Measurements from ENCODE around the gene PIEZO1. TPM values are rescaled to one million over a fixed set of nuclear protein-coding genes. Genes with fewer than 3 reads are reported as not detected.

PIEZO1 gene
- total and polyA plus RNA-seq, 9 of the 15 experiments (the other 6 are each of a cell fraction or from before 2014, with no cell fraction given), result 3.6 to 432 (median 131) TPM

DNA sequence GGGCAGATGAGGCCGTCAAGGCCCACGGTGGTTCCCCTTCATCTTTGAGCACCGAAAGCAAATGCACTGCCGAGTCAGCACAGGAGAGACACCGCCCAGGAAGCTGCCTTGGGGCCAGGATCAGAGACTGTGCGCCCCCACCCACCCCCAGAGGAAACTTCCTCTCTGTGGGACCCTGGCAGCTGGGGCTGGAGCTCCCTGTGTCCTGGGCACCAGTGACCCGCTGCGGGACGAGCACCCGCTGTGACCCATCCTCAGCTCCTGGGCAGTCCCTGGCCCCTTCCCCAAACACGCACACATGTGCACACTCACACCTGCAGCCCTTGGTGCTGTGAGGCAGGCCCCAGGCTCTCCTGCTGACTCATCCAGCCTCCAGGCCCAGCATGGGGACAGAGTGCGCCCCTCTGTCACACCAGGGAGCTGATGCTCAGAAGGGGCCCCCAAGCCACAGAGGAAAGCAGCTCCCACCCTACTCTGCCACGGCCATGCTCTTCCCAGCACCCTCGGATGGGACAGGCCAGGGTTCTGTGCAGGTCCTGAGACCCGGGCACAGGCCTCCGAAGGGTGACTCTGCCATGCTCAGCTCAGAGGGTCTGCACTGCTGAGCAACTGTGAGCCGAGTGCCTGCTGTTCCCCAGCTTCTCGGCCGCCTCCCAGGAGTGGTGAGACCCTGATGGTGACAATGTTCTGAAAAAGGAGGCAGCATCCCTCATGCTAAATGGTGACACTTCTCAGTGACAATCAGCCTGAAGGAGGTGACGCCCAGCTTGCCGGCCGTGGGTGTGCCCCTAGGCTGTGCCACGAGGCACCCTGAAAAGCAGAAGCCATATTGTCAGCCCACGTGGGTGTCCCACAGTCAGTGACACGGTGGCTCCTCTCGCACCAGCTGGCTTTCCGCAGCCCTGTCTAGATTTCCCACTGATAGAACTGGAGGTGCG lies 3.6 kb downstream of the PIEZO1 start (continued):
- no peak for TF ChIP-seq JUNB (CRISPR knock-in tag; conservative IDR thresholded peaks at IDR 0.05)
- no peak for TF ChIP-seq ZSCAN32 (CRISPR knock-in tag; IDR thresholded peaks at IDR 0.05)
- TF ChIP-seq ZBTB17 (CRISPR knock-in tag; IDR thresholded peaks at IDR 0.05), result 0 out of 2 replicates have a peak, but pooled peaks have one; percentile 56
- TF ChIP-seq MEF2A (IDR thresholded peaks at IDR 0.05; ENCODE audit: control insufficient read depth, low read depth, low read length), result no peak
- TF ChIP-seq, protein P1, sequence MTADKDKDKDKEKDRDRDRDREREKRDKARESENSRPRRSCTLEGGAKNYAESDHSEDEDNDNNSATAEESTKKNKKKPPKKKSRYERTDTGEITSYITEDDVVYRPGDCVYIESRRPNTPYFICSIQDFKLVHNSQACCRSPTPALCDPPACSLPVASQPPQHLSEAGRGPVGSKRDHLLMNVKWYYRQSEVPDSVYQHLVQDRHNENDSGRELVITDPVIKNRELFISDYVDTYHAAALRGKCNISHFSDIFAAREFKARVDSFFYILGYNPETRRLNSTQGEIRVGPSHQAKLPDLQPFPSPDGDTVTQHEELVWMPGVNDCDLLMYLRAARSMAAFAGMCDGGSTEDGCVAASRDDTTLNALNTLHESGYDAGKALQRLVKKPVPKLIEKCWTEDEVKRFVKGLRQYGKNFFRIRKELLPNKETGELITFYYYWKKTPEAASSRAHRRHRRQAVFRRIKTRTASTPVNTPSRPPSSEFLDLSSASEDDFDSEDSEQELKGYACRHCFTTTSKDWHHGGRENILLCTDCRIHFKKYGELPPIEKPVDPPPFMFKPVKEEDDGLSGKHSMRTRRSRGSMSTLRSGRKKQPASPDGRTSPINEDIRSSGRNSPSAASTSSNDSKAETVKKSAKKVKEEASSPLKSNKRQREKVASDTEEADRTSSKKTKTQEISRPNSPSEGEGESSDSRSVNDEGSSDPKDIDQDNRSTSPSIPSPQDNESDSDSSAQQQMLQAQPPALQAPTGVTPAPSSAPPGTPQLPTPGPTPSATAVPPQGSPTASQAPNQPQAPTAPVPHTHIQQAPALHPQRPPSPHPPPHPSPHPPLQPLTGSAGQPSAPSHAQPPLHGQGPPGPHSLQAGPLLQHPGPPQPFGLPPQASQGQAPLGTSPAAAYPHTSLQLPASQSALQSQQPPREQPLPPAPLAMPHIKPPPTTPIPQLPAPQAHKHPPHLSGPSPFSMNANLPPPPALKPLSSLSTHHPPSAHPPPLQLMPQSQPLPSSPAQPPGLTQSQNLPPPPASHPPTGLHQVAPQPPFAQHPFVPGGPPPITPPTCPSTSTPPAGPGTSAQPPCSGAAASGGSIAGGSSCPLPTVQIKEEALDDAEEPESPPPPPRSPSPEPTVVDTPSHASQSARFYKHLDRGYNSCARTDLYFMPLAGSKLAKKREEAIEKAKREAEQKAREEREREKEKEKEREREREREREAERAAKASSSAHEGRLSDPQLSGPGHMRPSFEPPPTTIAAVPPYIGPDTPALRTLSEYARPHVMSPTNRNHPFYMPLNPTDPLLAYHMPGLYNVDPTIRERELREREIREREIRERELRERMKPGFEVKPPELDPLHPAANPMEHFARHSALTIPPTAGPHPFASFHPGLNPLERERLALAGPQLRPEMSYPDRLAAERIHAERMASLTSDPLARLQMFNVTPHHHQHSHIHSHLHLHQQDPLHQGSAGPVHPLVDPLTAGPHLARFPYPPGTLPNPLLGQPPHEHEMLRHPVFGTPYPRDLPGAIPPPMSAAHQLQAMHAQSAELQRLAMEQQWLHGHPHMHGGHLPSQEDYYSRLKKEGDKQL (CRISPR knock-in tag; IDR thresholded peaks at IDR 0.05; ENCODE audit: borderline replicate concordance), result no peak
- TF ChIP-seq ZNF778 (CRISPR knock-in tag; IDR thresholded peaks at IDR 0.05), result no peak
- no peak for TF ChIP-seq NFE2L1 (tag; IDR thresholded peaks at IDR 0.05; ENCODE audit: borderline replicate concordance, low read depth)
- TF ChIP-seq, protein P2, sequence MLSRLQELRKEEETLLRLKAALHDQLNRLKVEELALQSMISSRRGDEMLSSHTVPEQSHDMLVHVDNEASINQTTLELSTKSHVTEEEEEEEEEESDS (CRISPR knock-in tag; IDR thresholded peaks at IDR 0.05), result no peak
- TF ChIP-seq KDM1A (IDR thresholded peaks at IDR 0.05), result no peak
- no peak for TF ChIP-seq RBM14 (IDR thresholded peaks at IDR 0.05; ENCODE audit: borderline replicate concordance, insufficient read depth, low read depth, low read length)
- no peak; the same call in 1 of the 2 replicates for TF ChIP-seq TCF7L2 (IDR thresholded peaks at IDR 0.05; ENCODE audit: low read depth, low read length)
- TF ChIP-seq, protein P3, sequence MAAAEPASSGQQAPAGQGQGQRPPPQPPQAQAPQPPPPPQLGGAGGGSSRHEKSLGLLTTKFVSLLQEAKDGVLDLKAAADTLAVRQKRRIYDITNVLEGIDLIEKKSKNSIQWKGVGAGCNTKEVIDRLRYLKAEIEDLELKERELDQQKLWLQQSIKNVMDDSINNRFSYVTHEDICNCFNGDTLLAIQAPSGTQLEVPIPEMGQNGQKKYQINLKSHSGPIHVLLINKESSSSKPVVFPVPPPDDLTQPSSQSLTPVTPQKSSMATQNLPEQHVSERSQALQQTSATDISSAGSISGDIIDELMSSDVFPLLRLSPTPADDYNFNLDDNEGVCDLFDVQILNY (CRISPR knock-in tag; IDR thresholded peaks at IDR 0.05), result no peak
- no peak for TF ChIP-seq CBX8 (IDR thresholded peaks at IDR 0.05; ENCODE audit: borderline replicate concordance, extremely low read depth, low read depth, low read length, poor library complexity, severe bottlenecking)
- TF ChIP-seq, protein P4, sequence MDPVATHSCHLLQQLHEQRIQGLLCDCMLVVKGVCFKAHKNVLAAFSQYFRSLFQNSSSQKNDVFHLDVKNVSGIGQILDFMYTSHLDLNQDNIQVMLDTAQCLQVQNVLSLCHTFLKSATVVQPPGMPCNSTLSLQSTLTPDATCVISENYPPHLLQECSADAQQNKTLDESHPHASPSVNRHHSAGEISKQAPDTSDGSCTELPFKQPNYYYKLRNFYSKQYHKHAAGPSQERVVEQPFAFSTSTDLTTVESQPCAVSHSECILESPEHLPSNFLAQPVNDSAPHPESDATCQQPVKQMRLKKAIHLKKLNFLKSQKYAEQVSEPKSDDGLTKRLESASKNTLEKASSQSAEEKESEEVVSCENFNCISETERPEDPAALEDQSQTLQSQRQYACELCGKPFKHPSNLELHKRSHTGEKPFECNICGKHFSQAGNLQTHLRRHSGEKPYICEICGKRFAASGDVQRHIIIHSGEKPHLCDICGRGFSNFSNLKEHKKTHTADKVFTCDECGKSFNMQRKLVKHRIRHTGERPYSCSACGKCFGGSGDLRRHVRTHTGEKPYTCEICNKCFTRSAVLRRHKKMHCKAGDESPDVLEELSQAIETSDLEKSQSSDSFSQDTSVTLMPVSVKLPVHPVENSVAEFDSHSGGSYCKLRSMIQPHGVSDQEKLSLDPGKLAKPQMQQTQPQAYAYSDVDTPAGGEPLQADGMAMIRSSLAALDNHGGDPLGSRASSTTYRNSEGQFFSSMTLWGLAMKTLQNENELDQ (CRISPR knock-in tag; IDR thresholded peaks at IDR 0.05; ENCODE audit: borderline replicate concordance), result peak; percentile 3; the same call in 1 of the 2 replicates
- peak; percentile 62; the same call in 1 of the 2 replicates for TF ChIP-seq ZEB2 (IDR thresholded peaks at IDR 0.05)
- TF ChIP-seq FOXJ2 (tag; IDR thresholded peaks at IDR 0.05), result no peak
- no peak for TF ChIP-seq RNF2 (IDR thresholded peaks at IDR 0.05)
- no peak for TF ChIP-seq TAL1 (IDR thresholded peaks at IDR 0.05)
